PC-9 (cell line): ENCODE results near the gene ZC3H12A.

Experiments
- EZH2 ChIP-seq: fragments of 200-600 bp; sonication (generic); IDR thresholded peaks from 2 replicates; pipeline ENCODE4 v1.8.0; 2017; ENCODE audit warnings: antibody characterized with exemption, low read depth
- TF ChIP-seq, protein P1 (sequence below): fragments of 200-600 bp; sonication (generic); conservative IDR thresholded peaks from 2 replicates; pipeline ENCODE4 v1.6.1; 2017; ENCODE audit warnings: mixed run types, antibody characterized with exemption, mild to moderate bottlenecking, moderate library complexity

DNA sequence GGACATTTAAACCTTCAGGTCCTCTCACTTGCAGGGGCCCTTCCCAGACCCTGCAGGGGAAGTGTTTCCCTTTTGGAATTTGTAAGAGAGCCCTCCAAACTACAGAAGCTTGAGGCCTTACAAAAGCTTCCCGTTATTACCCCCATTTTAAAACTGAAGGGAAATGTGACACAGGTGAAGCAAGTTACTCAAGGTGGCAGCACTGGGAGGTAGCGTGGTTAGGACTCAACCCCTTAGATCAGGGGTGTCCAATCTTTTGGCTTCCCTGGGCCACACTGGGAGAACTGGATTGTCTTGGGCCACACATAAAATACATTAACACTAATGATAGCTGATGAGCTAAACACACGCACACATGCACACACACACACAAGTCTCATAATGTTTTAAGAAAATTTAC is 15.8 kb upstream of the ZC3H12A start:
- TF ChIP-seq, protein P1, sequence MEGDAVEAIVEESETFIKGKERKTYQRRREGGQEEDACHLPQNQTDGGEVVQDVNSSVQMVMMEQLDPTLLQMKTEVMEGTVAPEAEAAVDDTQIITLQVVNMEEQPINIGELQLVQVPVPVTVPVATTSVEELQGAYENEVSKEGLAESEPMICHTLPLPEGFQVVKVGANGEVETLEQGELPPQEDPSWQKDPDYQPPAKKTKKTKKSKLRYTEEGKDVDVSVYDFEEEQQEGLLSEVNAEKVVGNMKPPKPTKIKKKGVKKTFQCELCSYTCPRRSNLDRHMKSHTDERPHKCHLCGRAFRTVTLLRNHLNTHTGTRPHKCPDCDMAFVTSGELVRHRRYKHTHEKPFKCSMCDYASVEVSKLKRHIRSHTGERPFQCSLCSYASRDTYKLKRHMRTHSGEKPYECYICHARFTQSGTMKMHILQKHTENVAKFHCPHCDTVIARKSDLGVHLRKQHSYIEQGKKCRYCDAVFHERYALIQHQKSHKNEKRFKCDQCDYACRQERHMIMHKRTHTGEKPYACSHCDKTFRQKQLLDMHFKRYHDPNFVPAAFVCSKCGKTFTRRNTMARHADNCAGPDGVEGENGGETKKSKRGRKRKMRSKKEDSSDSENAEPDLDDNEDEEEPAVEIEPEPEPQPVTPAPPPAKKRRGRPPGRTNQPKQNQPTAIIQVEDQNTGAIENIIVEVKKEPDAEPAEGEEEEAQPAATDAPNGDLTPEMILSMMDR, result no peak; the same call in 1 of the 2 replicates
- no peak for TF ChIP-seq EZH2
